Activated CD8-positive, alpha-beta memory T cell treated with anti-CD3 and anti-CD28 coated beads for 24 hours (primary cell): Measurements from ENCODE around the gene RASGRP3.
A peak's percentile ranks its signal among the peaks of the same experiment; 100 is the strongest.
"Not testable (repeated sequence)": the region's sequence is repeated elsewhere in the genome, so short reads cannot be mapped to it uniquely, and the experiment has no call there.

Experiments
- DNase-seq: peaks from one replicate; pipeline ENCODE4 v3.0.0-alpha.2; 2020

The RASGRP3 gene, protein sequence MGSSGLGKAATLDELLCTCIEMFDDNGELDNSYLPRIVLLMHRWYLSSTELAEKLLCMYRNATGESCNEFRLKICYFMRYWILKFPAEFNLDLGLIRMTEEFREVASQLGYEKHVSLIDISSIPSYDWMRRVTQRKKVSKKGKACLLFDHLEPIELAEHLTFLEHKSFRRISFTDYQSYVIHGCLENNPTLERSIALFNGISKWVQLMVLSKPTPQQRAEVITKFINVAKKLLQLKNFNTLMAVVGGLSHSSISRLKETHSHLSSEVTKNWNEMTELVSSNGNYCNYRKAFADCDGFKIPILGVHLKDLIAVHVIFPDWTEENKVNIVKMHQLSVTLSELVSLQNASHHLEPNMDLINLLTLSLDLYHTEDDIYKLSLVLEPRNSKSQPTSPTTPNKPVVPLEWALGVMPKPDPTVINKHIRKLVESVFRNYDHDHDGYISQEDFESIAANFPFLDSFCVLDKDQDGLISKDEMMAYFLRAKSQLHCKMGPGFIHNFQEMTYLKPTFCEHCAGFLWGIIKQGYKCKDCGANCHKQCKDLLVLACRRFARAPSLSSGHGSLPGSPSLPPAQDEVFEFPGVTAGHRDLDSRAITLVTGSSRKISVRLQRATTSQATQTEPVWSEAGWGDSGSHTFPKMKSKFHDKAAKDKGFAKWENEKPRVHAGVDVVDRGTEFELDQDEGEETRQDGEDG

GRCh38 chr2:33476131-33476792 lies at the start of gene RASGRP3:
RASGRP3 (plus strand) TSS chr2:33476649; CDS start chr2:33515137, 38,488 bp downstream.
- DNase-seq = peak; percentile 85

GRCh38 chr2:33426666-33427231 lies 49.7 kb upstream of the RASGRP3 start:
- no peak for DNase-seq

DNA sequence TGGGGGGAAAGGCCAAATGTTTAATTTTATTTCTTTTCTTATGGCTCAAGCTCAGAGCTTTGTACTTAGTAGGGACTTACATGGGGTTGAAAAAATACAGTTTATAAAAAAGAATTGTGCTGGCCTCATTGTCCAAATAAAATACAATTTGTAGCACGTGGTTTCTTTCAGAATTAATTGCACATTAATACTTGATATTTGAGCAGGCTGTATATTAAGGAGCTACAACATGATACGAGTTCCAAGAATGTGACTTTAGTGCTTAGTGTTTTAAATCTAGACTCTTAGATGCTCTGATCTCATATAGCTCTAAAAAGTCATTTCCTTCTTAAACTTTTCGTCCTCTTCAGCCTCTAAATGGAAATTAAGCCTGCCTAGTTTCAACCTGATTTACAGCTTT lies 46.4 kb upstream of the RASGRP3 start:
- no peak for DNase-seq

DNA sequence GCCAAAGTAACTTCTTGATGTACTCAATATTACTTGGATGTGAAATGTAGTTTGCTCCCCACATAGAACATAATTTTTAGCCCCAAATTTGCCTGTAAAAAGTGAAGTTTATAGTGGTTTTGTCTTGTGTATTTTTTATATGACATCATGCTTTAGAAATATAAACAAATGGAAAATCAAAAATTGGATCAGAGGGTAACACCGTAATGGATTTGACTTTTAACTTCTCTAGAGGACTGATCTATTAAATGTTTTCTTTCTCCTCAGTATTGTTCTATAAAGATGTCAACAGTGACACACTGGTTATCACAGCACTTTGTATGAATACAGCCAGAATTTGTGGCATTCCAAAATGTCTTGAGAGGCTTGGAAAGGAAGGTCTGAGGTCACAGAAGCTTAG lies 45.6 kb upstream of the RASGRP3 start:
- DNase-seq = no peak

DNA sequence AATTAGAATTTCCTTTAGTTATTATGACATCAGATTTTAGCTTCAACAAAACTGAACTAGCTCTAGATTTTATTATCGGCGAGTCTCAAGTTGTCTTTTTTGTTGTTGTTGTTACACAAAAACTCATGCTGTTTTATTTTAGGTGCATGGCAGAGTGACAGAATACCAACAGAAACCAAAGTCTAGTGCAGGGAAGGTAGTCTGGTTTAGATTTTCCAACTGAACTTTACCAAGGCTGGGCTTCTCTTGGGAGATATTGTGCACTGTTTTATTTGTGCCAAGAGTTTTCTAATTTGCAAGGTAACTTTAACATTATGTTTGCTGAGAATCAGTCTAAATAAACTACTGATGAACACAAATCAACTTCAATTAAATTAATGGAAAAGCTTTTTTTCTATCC lies 43.6 kb upstream of the RASGRP3 start:
- no peak for DNase-seq

- DNase-seq = no peak
Observed at GRCh38 chr2:33433279-33434235, 42.9 kb upstream of the RASGRP3 start.

DNA sequence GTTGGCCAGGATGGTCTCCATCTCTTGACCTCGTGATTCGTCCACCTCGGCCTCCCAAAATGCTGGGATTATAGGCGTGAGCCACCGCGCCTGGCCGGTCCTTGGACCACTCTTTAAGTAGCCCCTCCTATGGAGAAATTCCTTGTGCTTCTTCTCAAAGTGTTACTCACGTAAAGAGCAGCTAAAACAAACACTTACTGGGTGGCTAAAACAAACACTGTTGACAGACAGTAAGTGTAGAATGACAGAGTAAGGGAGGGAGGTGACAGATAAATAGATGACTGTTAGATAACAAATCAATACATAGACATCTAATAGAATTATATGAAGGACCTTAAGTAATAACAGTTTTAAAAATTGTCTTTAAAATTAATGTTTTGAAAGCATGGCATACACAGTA lies 40.9 kb upstream of the RASGRP3 start:
- no peak for DNase-seq

DNA sequence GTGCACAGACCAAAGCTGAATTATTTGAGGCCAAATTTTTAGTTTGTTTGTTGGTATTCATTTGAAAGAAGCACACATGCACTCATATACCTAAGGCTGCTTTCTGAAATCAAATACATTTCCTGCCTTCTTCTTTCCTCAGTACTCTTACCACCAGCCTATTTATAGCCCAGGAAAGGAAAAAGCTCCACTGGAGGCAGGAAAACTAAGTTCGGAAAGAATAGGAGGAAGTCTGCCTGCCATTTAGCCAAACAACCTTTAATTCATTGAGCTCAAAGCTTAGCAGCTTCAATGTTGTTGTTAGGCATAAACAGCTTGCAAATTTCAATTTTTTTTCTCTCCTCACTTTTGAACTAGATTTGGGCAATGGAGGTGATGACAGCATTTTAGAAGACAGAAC lies 40.4 kb upstream of the RASGRP3 start:
- DNase-seq = no peak

GRCh38 chr2:33437297-33437696 lies 39.2 kb upstream of the RASGRP3 start:
- DNase-seq = no peak

DNA sequence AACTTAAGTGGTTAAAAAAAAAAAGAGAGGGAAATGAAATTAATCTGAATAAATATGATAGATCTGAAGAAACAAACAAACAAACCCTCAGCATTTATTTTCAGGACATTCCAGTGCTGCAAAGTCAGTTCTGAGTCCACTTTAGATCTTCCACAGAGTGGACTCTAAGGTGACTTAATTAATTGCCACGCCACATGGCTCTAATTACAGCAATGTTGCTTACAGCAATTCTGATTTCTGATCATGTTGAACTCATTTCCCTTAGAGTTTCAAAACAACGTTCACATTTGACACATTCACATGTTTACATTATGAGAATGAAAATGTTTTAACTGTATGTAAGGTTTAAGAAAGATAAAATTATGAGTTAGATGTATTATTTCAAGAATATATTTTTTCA lies 38.6 kb upstream of the RASGRP3 start:
- DNase-seq = no peak

- peak; percentile 68 for DNase-seq
Observed at GRCh38 chr2:33441235-33441810, 35.1 kb upstream of the RASGRP3 start.

DNA sequence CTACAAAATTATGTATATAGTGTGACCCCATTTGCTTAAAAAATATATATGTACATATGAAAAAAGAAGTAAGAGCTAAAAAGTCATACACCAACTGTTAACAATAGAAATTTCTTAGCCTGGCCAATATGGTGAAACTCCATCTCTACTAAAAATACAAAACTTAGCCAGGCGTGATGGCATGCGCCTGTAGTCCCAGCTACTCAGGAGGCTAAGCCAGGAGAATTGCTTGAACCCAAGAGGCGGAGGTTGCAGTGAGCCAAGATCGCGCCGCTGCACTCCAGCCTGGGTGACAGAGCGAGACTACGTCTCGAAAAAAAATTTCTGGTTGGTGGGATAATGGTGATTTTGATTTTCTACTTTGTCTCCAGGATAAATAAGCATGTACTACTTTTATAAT lies 34.4 kb upstream of the RASGRP3 start:
- not testable (repeated sequence) for DNase-seq

GRCh38 chr2:33442528-33443079 lies 33.8 kb upstream of the RASGRP3 start:
- no peak for DNase-seq

GRCh38 chr2:33443274-33443829 lies 33.1 kb upstream of the RASGRP3 start:
- DNase-seq = no peak

GRCh38 chr2:33444967-33445366 lies 31.5 kb upstream of the RASGRP3 start:
- DNase-seq = no peak

DNA sequence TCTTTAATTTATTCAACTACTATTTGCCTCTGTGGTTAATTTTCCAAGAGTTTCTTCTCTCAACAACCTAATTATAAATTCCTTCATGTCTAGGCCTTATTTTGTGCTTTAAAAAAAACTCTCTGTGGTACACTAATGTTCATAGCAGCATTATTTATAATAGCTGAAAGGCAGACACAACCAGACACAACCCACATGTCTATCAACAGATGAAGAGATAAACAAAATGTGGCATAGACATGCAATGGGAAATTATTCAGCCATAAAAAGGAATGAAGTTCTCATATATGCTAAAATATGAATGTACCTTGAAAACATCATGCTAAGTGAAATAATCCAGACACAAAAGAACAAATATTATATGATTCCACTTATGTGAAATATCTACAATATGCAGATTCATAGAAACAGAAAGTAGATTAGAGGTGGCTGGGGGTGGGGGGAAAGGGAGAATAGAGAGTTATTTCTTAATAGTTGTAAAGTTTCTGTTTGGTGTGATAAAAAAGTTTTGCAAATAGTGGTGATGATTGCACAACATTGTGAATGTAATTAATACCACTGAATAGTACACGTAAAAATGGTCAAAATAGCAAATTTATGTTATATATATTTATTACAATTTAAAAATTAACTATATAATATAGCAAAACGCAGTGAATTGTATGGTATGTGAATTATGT lies 28.1 kb upstream of the RASGRP3 start:
- DNase-seq = no peak

GRCh38 chr2:33451214-33451613 lies 25.2 kb upstream of the RASGRP3 start:
- DNase-seq = no peak

- DNase-seq = no peak
Observed at GRCh38 chr2:33451825-33452224, 24.6 kb upstream of the RASGRP3 start.

- DNase-seq = no peak
Observed at GRCh38 chr2:33452545-33452944, 23.9 kb upstream of the RASGRP3 start.

DNA sequence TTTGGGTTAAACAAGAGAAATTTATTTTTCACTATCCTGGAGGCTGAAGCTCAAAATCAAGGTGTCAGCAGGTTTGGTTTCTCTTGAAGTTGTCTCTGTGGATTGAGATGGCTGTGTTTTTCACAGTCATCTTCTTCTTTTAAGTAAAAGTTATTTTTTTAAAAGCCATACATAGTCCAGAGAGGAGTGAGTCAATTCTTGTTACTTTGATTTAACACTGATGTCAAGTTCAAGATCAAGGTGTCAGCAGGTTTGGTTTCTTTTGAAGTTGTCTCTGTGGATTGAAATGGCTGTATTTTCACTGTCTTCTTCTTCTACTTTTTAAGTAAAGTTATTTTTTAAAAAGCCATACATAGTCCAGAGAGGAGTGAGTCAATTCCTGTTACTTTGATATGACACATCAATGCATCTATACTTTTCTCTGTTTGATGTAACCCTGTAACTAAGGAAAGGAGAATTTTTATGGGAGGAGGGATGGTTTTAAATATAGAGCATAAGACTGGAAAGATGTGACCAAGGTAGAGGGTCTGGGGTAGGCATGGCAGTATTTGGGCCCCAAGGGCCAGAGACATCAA lies 22.5 kb upstream of the RASGRP3 start:
- no peak for DNase-seq
